Keratinocyte (primary cell): ENCODE data around the gene DNAH8.
A peak's percentile ranks its signal among the peaks of the same experiment; 100 is the strongest.

Experiments
- EZH2 ChIP-seq: IDR thresholded peaks from one replicate; pipeline ENCODE4 v1.6.1; 2012; ENCODE audit warnings: inconsistent platforms, mild to moderate bottlenecking, low read length, moderate library complexity
- TF ChIP-seq, protein P1 (sequence below), 3 experiments: IDR thresholded peaks in 1 of 3; conservative IDR thresholded peaks in 1 of 3; optimal IDR thresholded peaks in 1 of 3; 2 replicates in 2 of 3; 3 replicates in 1 of 3; pipeline versions ENCODE3 to v1.5.1; 2011; ENCODE audit warnings: low read length in 3 of 3, mild to moderate bottlenecking in 3 of 3, moderate library complexity in 2 of 3, control low read depth in 1 of 3, inconsistent platforms in 1 of 3; ENCODE audit not compliant: insufficient read depth in 2 of 3; ENCODE audit errors: extremely low read depth in 1 of 3

GRCh38 chr6:38671885-38672467, 43.1 kb upstream of the DNAH8 start:
- TF ChIP-seq, protein P1, sequence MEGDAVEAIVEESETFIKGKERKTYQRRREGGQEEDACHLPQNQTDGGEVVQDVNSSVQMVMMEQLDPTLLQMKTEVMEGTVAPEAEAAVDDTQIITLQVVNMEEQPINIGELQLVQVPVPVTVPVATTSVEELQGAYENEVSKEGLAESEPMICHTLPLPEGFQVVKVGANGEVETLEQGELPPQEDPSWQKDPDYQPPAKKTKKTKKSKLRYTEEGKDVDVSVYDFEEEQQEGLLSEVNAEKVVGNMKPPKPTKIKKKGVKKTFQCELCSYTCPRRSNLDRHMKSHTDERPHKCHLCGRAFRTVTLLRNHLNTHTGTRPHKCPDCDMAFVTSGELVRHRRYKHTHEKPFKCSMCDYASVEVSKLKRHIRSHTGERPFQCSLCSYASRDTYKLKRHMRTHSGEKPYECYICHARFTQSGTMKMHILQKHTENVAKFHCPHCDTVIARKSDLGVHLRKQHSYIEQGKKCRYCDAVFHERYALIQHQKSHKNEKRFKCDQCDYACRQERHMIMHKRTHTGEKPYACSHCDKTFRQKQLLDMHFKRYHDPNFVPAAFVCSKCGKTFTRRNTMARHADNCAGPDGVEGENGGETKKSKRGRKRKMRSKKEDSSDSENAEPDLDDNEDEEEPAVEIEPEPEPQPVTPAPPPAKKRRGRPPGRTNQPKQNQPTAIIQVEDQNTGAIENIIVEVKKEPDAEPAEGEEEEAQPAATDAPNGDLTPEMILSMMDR (optimal IDR thresholded peaks at IDR 0.05 in 1 of 3, IDR thresholded peaks at IDR 0.05 in 1 of 3, conservative IDR thresholded peaks at IDR 0.05 in 1 of 3; ENCODE audit: extremely low read depth in 1 of 3, insufficient read depth in 2 of 3, low read length in 3 of 3) = peak; percentile 58 to 69 (median 69)
- TF ChIP-seq EZH2 = no peak
